ENCODE measurements around the gene EZR. TPM values are rescaled to one million over a fixed set of nuclear protein-coding genes. Genes with fewer than 3 reads are reported as not detected.

EZR gene
- polyA plus RNA-seq, 3 donors, result 68.1 to 95.8 (median 86.3) TPM

DNA sequence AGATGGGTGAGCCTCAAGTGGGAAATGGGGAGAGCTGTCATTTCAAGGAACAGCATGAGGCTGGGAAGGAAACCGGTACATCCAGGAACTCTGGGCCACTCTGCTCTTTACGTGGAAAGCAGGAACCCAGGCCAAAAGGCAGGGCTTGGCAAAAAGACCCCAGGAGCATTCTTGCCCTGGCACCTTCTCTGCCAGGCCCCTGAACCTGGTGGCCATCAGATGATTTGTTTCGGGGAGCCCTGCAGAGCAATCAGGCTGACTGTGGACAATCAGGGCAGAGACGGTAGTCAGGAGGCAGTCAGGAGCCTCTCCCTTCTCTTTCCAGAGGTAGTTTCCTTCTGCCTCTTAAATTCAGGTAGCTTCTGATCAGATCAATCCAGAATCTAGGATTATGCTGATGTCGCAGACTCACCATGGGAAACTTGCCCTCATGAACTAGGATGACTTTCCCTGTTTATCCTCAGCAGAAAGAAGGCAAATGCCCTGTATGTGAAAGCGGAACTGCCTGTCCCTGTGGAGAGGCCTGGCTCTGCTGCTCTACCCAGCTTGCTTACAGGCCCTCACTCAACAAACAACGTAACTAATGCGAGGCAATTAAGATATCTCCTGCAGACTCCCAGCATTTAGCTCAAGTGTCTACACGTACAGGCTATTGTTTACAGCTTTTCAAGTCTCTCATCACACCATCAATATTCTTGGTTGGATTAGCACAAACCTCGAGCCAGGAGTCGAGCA, 36.6 kb downstream of the EZR start:
- no peak overlapping the region for H3K4me3 Mint-ChIP-seq
- H3K4me1 ChIP-seq (ENCODE audit: control insufficient read depth in 1 of 2, insufficient read depth in 2 of 2, low read length in 2 of 2), result no peaks in the 10 kb centered on the region
- no peaks in the 10 kb centered on the region for H3K4me1 Mint-ChIP-seq
- H3K9ac ChIP-seq (ENCODE audit: insufficient read depth, low read length, poor library complexity, severe bottlenecking), result no peak overlapping the region
- H3K27ac ChIP-seq (ENCODE audit: low read depth in 1 of 2, low read length in 2 of 2), result no peak overlapping the region
- no peak overlapping the region for H2AFZ ChIP-seq (ENCODE audit: insufficient read depth, low read depth, low read length, poor library complexity, severe bottlenecking)
- peaks cover 86 to 98% of the 10 kb centered on the region in 2 donors for H3K36me3 ChIP-seq (replicated peaks in 1 of 2; ENCODE audit: control insufficient read depth in 1 of 2, insufficient read depth in 2 of 2, low read length in 2 of 2)
- peaks cover 48% of the 10 kb centered on the region for H4K20me1 ChIP-seq (ENCODE audit: insufficient read depth, low read length)
- H3K27me3 ChIP-seq (ENCODE audit: control insufficient read depth in 2 of 2, insufficient read depth in 2 of 2, low read length in 2 of 2), result no peaks in the 10 kb centered on the region
- TF ChIP-seq, protein P1, sequence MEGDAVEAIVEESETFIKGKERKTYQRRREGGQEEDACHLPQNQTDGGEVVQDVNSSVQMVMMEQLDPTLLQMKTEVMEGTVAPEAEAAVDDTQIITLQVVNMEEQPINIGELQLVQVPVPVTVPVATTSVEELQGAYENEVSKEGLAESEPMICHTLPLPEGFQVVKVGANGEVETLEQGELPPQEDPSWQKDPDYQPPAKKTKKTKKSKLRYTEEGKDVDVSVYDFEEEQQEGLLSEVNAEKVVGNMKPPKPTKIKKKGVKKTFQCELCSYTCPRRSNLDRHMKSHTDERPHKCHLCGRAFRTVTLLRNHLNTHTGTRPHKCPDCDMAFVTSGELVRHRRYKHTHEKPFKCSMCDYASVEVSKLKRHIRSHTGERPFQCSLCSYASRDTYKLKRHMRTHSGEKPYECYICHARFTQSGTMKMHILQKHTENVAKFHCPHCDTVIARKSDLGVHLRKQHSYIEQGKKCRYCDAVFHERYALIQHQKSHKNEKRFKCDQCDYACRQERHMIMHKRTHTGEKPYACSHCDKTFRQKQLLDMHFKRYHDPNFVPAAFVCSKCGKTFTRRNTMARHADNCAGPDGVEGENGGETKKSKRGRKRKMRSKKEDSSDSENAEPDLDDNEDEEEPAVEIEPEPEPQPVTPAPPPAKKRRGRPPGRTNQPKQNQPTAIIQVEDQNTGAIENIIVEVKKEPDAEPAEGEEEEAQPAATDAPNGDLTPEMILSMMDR (IDR thresholded peaks at IDR 0.05), result no peak
- intact Hi-C loops (cut with micrococcal nuclease), result no loop called here
- no peak overlapping the region for H3K4me3 ChIP-seq (replicated peaks in 1 of 3; ENCODE audit: low read depth in 2 of 3, low read length in 3 of 3)
- WGBS (ENCODE audit: insufficient coverage), result 98% methylated on average over 7 of the region's 11 CpGs
- no peak overlapping the region for H3K4me2 ChIP-seq (replicated peaks; ENCODE audit: extremely low read depth, low read length, poor library complexity, severe bottlenecking)
- H3K9me3 Mint-ChIP-seq, result no peaks in the 10 kb centered on the region
- no peaks in the 10 kb centered on the region for H3K9me3 ChIP-seq (replicated peaks in 1 of 2; ENCODE audit: control insufficient read depth in 1 of 2, insufficient read depth in 1 of 2, low read length in 2 of 2)
- no peaks in the 10 kb centered on the region for H3K79me2 ChIP-seq (ENCODE audit: insufficient read depth, low read length)
- DNase-seq, result no peak
- H3K27me3 Mint-ChIP-seq (ENCODE audit: low read depth in 3 of 3), result no peaks in the 10 kb centered on the region
- H3K36me3 Mint-ChIP-seq, result peaks cover 89 to 95% of the 10 kb centered on the region in 2 donors
- H3K27ac Mint-ChIP-seq, result peak overlapping the region in 4 of 7 donors; percentile 9 to 72 (median 56)

DNA sequence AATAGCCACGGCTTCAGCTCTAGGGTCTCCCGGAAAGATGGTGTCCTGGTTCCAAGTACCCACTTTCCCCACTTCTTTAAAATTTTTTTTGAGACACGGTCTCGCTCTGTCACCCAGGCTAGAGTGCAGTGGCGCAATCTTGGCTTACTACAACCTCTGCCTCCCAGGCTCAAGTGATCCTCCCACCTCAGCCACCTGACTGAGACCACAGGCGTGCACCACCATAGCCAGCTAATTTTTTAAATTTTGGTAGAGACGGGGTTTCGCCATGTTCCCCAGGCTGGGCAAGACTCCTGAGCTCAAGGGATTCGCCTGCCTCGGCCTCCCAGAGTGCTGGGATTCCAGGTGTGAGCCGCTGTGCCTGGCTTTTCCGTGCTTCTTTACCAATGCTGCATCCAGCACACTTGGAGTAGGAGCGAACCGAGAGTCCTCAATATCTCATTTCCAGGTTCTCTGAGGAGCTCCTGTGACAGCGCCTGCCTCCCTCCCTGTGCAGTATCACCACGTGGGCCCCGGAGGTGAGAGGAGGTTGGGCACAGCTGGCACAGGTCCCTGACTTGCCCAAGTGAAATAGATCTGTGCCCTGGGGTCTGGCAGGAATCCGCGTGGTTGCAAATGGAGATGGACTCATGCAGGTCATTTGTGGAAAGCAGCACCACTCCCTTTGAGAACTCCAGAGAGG, 37.3 kb downstream of the EZR start:
- H3K79me2 ChIP-seq (ENCODE audit: insufficient read depth, low read length), result no peaks in the 10 kb centered on the region
- H3K4me1 ChIP-seq (ENCODE audit: control insufficient read depth in 1 of 2, insufficient read depth in 2 of 2, low read length in 2 of 2), result no peaks in the 10 kb centered on the region
- Mint-ChIP-seq H3K27me3 (ENCODE audit: low read depth in 3 of 3) (no peaks in the 10 kb centered on the region), H3K4me3 (no peak overlapping the region), H3K36me3 (peaks cover 90 to 95% of the 10 kb centered on the region in 2 donors), H3K27ac (peak overlapping the region in 5 of 7 donors; percentile 9 to 72 (median 41)), H3K4me1 (no peaks in the 10 kb centered on the region), H3K9me3 (no peaks in the 10 kb centered on the region)
- no peaks in the 10 kb centered on the region for H3K27me3 ChIP-seq (ENCODE audit: control insufficient read depth in 2 of 2, insufficient read depth in 2 of 2, low read length in 2 of 2)
- WGBS (ENCODE audit: insufficient coverage), result 86% methylated on average over 18 of the region's 19 CpGs
- no peaks in the 10 kb centered on the region for H3K9me3 ChIP-seq (replicated peaks in 1 of 2; ENCODE audit: control insufficient read depth in 1 of 2, insufficient read depth in 1 of 2, low read length in 2 of 2)
- peaks cover 85 to 98% of the 10 kb centered on the region in 2 donors for H3K36me3 ChIP-seq (replicated peaks in 1 of 2; ENCODE audit: control insufficient read depth in 1 of 2, insufficient read depth in 2 of 2, low read length in 2 of 2)
- TF ChIP-seq, protein P1 (IDR thresholded peaks at IDR 0.05), result no peak
- DNase-seq, result no peak
- peaks cover 48% of the 10 kb centered on the region for H4K20me1 ChIP-seq (ENCODE audit: insufficient read depth, low read length)
- no peak overlapping the region for H3K27ac ChIP-seq (ENCODE audit: low read depth in 1 of 2, low read length in 2 of 2)
- intact Hi-C loops (cut with micrococcal nuclease), result no loop called here
- no peak overlapping the region for H2AFZ ChIP-seq (ENCODE audit: insufficient read depth, low read depth, low read length, poor library complexity, severe bottlenecking)
- H3K4me2 ChIP-seq (replicated peaks; ENCODE audit: extremely low read depth, low read length, poor library complexity, severe bottlenecking), result no peak overlapping the region
- H3K4me3 ChIP-seq (replicated peaks in 1 of 3; ENCODE audit: low read depth in 2 of 3, low read length in 3 of 3), result no peak overlapping the region
- no peak overlapping the region for H3K9ac ChIP-seq (ENCODE audit: insufficient read depth, low read length, poor library complexity, severe bottlenecking)
